ENCODE data around the gene DNAJC3.

The DNAJC3 gene

DNA sequence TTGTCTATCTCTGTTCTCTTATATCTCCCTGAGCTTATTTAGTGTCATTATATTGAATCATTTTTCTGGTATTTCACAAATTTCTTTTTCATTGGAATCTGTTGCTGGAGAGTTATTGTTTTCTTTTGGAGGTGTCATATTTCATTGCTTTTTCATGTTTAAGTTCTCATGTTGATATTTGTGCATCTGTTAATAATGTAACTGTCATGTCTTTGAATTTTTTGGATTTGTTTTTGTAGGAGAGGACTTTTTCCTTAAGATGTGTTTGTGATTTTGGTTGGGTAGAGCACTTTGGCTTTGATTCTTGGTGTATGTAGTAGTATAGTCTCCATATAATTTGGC lies 64.0 kb downstream of the DNAJC3 start:
- no peaks in the 10 kb centered on the region for H3K36me3 ChIP-seq
- no peaks in the 10 kb centered on the region for H3K27me3 ChIP-seq
- H3K4me1 ChIP-seq (ENCODE audit: control insufficient read depth in 1 of 2, insufficient read depth in 1 of 2, low read depth in 1 of 2, low read length in 1 of 2) = peaks cover 23 to 24% of the 10 kb centered on the region in 2 experiments
- no peak overlapping the region for H3K27ac ChIP-seq
- no peak overlapping the region for H3K4me3 ChIP-seq (ENCODE audit: low read depth in 1 of 2, low read length in 1 of 2)
- H3K9me3 ChIP-seq = no peaks in the 10 kb centered on the region
- TF ChIP-seq, protein P1, sequence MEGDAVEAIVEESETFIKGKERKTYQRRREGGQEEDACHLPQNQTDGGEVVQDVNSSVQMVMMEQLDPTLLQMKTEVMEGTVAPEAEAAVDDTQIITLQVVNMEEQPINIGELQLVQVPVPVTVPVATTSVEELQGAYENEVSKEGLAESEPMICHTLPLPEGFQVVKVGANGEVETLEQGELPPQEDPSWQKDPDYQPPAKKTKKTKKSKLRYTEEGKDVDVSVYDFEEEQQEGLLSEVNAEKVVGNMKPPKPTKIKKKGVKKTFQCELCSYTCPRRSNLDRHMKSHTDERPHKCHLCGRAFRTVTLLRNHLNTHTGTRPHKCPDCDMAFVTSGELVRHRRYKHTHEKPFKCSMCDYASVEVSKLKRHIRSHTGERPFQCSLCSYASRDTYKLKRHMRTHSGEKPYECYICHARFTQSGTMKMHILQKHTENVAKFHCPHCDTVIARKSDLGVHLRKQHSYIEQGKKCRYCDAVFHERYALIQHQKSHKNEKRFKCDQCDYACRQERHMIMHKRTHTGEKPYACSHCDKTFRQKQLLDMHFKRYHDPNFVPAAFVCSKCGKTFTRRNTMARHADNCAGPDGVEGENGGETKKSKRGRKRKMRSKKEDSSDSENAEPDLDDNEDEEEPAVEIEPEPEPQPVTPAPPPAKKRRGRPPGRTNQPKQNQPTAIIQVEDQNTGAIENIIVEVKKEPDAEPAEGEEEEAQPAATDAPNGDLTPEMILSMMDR (IDR thresholded peaks at IDR 0.05) = no peak

DNA sequence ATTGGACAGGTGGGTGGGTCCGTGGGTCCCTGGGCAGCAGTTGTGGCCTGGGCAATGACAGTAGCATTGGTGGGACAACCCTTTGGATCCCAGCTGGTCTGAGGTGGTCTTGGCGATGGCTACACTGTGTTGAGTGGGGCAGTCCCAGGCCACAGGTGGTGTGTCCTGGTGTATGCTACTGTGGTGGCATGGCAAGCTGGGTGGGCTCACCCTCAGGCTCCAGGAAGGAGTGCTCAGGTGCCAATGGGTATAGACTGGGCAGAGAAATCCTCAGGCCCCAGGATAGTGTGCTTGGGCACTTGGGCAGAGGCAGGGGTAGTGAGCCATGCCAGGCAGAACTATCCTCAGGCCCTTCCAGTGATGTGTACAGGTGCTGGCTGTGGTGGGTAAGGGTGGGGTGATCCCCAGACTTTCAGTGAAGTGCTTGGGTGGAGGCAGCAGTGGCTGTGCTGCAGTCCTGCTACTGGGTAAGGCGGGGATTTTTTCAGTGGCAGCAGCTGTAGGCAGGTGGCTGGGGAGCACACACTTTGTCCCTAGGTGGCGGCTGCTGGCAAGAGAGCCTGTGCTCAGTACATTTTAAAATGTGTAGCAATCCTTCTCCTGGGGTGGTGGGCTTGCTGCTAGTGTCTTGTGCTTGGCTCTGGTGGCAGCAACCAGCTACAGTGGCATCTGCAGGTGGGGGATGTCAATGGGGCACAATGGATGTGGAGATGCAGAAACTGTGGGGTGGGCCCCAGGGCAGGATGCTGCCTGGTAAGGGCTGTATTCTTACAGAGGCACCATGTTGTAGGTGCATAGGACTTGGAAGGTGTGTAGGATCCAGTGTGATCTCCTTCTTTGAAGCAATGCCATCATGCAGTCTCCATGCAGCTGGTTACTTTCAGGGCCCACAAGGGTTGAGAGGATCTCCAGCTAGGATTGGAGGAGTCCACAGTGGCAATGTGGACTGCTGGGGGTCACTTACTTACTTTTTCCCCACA lies 64.9 kb downstream of the DNAJC3 start:
- TF ChIP-seq, protein P1 (IDR thresholded peaks at IDR 0.05) = no peak
- no peaks in the 10 kb centered on the region for H3K27me3 ChIP-seq
- peak overlapping the region; percentile 66 for H3K27ac ChIP-seq
- no peaks in the 10 kb centered on the region for H3K36me3 ChIP-seq
- H3K4me1 ChIP-seq (ENCODE audit: control insufficient read depth in 1 of 2, insufficient read depth in 1 of 2, low read depth in 1 of 2, low read length in 1 of 2) = peaks cover 26 to 27% of the 10 kb centered on the region in 2 experiments
- no peaks in the 10 kb centered on the region for H3K9me3 ChIP-seq
- H3K4me3 ChIP-seq (ENCODE audit: low read depth in 1 of 2, low read length in 1 of 2) = no peak overlapping the region

DNA sequence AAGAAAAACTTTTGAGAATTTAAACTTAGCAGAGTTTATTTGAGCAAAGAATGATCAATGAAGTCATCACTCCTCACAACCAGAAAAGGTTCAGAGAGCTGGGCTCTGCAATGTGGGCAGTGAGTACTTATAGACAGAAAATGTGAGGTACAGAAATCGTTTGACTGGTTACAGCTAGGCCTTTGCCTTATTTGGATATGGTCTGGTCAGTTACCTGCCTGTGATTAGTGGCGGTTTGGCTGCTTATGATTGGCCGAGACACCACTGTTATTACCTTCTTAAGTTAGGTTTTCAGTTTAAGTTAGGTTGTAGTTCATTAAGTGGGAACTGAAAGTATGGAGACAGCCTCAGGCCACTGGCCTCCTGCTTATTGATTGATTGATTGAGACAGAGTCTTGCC lies 66.3 kb downstream of the DNAJC3 start:
- TF ChIP-seq, protein P1 (IDR thresholded peaks at IDR 0.05) = no peak
- H3K36me3 ChIP-seq = no peaks in the 10 kb centered on the region
- H3K27me3 ChIP-seq = no peaks in the 10 kb centered on the region
- H3K9me3 ChIP-seq = no peaks in the 10 kb centered on the region
- H3K27ac ChIP-seq = peak overlapping the region; percentile 66
- peaks cover 29 to 35% of the 10 kb centered on the region in 2 experiments for H3K4me1 ChIP-seq (ENCODE audit: control insufficient read depth in 1 of 2, insufficient read depth in 1 of 2, low read depth in 1 of 2, low read length in 1 of 2)
- H3K4me3 ChIP-seq (ENCODE audit: low read depth in 1 of 2, low read length in 1 of 2) = no peak overlapping the region

DNA sequence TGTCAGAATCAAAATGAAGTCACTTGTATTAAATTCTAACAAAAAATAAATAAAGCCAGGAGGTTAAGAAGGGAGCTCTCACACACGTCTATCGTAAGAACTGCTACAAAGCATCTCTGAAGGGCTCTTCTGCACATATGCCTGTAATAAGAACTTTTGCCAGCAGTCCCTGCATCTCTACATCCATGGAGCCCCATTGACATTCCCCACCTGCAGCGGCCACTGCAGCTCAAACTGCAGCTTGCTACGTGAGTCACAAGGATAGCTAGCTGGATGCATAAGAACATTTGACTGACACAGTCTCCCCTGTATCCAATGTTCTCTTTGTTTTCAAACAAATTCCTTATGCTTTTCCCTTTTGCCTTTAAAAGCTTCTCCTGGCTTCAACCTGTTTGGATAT lies 68.3 kb downstream of the DNAJC3 start:
- TF ChIP-seq, protein P1 (IDR thresholded peaks at IDR 0.05) = no peak
- H3K9me3 ChIP-seq = no peaks in the 10 kb centered on the region
- H3K36me3 ChIP-seq = no peaks in the 10 kb centered on the region
- H3K4me3 ChIP-seq (ENCODE audit: low read depth in 1 of 2, low read length in 1 of 2) = no peak overlapping the region
- H3K27me3 ChIP-seq = no peaks in the 10 kb centered on the region
- H3K4me1 ChIP-seq (ENCODE audit: control insufficient read depth in 1 of 2, insufficient read depth in 1 of 2, low read depth in 1 of 2, low read length in 1 of 2) = peaks cover 43 to 51% of the 10 kb centered on the region in 2 experiments
- peak overlapping the region; percentile 54 for H3K27ac ChIP-seq

DNA sequence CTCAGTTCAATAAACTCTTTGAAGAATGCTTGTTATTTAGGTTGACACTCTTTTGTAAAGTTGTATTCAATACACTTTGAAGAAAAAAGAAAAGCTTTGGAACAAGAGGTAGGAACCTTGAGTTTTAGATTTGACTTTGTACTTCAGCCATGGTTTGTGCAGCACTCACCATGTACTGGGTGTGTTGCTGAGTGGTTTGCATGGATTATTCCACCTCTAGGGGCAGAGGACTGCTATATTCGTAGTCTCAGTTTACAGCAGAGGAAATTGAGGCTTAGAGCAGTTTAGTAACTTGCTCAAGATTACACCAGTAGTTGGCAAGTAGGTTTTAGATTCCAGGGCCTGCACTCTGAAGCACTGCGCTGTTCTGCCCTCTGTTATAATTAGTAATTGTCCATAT lies 68.8 kb downstream of the DNAJC3 start:
- peaks cover 43 to 51% of the 10 kb centered on the region in 2 experiments for H3K4me1 ChIP-seq (ENCODE audit: control insufficient read depth in 1 of 2, insufficient read depth in 1 of 2, low read depth in 1 of 2, low read length in 1 of 2)
- no peak overlapping the region for H3K4me3 ChIP-seq (ENCODE audit: low read depth in 1 of 2, low read length in 1 of 2)
- TF ChIP-seq, protein P1 (IDR thresholded peaks at IDR 0.05) = no peak
- no peaks in the 10 kb centered on the region for H3K36me3 ChIP-seq
- no peaks in the 10 kb centered on the region for H3K9me3 ChIP-seq
- H3K27me3 ChIP-seq = no peaks in the 10 kb centered on the region
- H3K27ac ChIP-seq = peak overlapping the region; percentile 54
